Body of pancreas (tissue), 4 donors: Measurements from ENCODE around the gene TSHZ2.

ENCODE experiments used
- CTCF ChIP-seq, 7 experiments: fragments of 450-650 bp in 4 of 7; fragments of 200-600 bp in 3 of 7; sonication (generic) in 3 of 7; IDR thresholded peaks; one replicate each; pipeline ENCODE4 v1.5.1; 2016 to 2019; ENCODE audit warnings: antibody characterized with exemption in 7 of 7
- POLR2A ChIP-seq, 3 donors: fragments of 450-650 bp; IDR thresholded peaks; one replicate each; pipeline ENCODE4 v1.6.1; 2016; ENCODE audit warnings: antibody characterized with exemption in 3 of 3, mild to moderate bottlenecking in 2 of 3

- TF ChIP-seq POLR2A (IDR thresholded peaks at IDR 0.05) (no peak), CTCF (IDR thresholded peaks at IDR 0.05) (no peak)
Observed at GRCh38 chr20:53128004-53128403, 155.8 kb downstream of the TSHZ2 start.
